Neural progenitor cell (in vitro differentiated cells): ENCODE data around the gene KRT26. TPM values are rescaled to one million over a fixed set of nuclear protein-coding genes. Genes with fewer than 3 reads are reported as not detected.

Source experiments
- DNase-seq: peaks from one replicate; pipeline ENCODE4 v3.0.0-alpha.2; 2016; ENCODE audit warnings: low spot score
- H2AFZ ChIP-seq: fragments of 200-600 bp; sonication (generic); replicated peaks from 2 replicates; pipeline ENCODE4 v1.6.1; 2016; ENCODE audit warnings: antibody characterized with exemption
- H3F3A ChIP-seq: fragments of 200-600 bp; sonication (generic); 2 replicates; pipeline ENCODE4 v1.6.1; 2016; ENCODE audit warnings: antibody characterized with exemption, low read depth
- H3K27ac ChIP-seq: fragments of 200-600 bp; sonication (generic); 2 replicates; pipeline ENCODE4 v1.5.1; 2016; ENCODE audit warnings: mild to moderate bottlenecking
- H3K27me3 ChIP-seq: fragments of 200-600 bp; sonication (generic); 2 replicates; pipeline ENCODE4 v1.6.1; 2016; ENCODE audit warnings: mild to moderate bottlenecking, moderate library complexity
- H3K36me3 ChIP-seq: fragments of 200-600 bp; sonication (generic); 2 replicates; pipeline ENCODE4 v1.5.1; 2016
- H3K4me1 ChIP-seq: fragments of 200-600 bp; sonication (generic); 2 replicates; pipeline ENCODE4 v1.6.1; 2016; ENCODE audit warnings: mixed run types
- H3K4me2 ChIP-seq: fragments of 200-600 bp; sonication (generic); 2 replicates; pipeline ENCODE4 v1.6.1; 2016
- H3K4me3 ChIP-seq: fragments of 200-600 bp; sonication (generic); 2 replicates; pipeline ENCODE4 v1.5.1; 2016
- H3K79me2 ChIP-seq: fragments of 200-600 bp; sonication (generic); 2 replicates; pipeline ENCODE4 v1.6.1; 2016; ENCODE audit warnings: low read depth
- H3K9ac ChIP-seq: fragments of 200-600 bp; sonication (generic); 2 replicates; pipeline ENCODE4 v1.6.1; 2016
- H3K9me3 ChIP-seq: fragments of 200-600 bp; sonication (generic); 2 replicates; pipeline ENCODE4 v1.5.1; 2016; ENCODE audit warnings: low read depth
- H4K20me1 ChIP-seq: fragments of 200-600 bp; sonication (generic); 2 replicates; pipeline ENCODE4 v1.6.1; 2016; ENCODE audit warnings: low read depth
- H3K27ac Mint-ChIP-seq: 3 replicates; pipeline ENCODE4 v1.8.0; 2021; ENCODE audit warnings: mixed read lengths
- H3K27me3 Mint-ChIP-seq: 2 replicates; pipeline ENCODE4 v1.8.0; 2022; ENCODE audit warnings: low read depth, mild to moderate bottlenecking, inconsistent platforms, moderate library complexity, mixed read lengths; ENCODE audit not compliant: insufficient read depth
- H3K36me3 Mint-ChIP-seq: 3 replicates; pipeline ENCODE4 v1.8.0; 2021; ENCODE audit warnings: mixed read lengths
- H3K4me1 Mint-ChIP-seq: 3 replicates; pipeline ENCODE4 v1.8.0; 2021; ENCODE audit warnings: mixed read lengths
- H3K4me3 Mint-ChIP-seq: 3 replicates; pipeline ENCODE4 v1.8.0; 2021; ENCODE audit warnings: mild to moderate bottlenecking, moderate library complexity, mixed read lengths
- H3K9me3 Mint-ChIP-seq: 3 replicates; pipeline ENCODE4 v1.8.0; 2020; ENCODE audit warnings: mixed read lengths
- CTCF ChIP-seq: fragments of 200-600 bp; sonication (generic); IDR thresholded peaks from 2 replicates; pipeline ENCODE4 v1.5.1; 2017; ENCODE audit warnings: antibody characterized with exemption, mild to moderate bottlenecking
- EZH2 ChIP-seq: fragments of 200-600 bp; sonication (generic); IDR thresholded peaks from 2 replicates; pipeline ENCODE4 v1.6.1; 2017; ENCODE audit warnings: antibody characterized with exemption, mild to moderate bottlenecking, moderate library complexity
- EZH2phosphoT487 ChIP-seq: fragments of 200-600 bp; sonication (generic); IDR thresholded peaks from 2 replicates; pipeline ENCODE4 v1.6.1; 2017; ENCODE audit warnings: antibody characterized with exemption
- total RNA-seq: library from RNA; depleted of rRNA; stranded (reverse); fragments of >200 nt; gene quantifications from 2 replicates; pipeline ENCODE4 v1.2.3, GENCODE V29; 2015; ENCODE audit warnings: low replicate concordance

Gene KRT26
- total RNA-seq, 1 donor from 2014 or later: not detected

- H3K27me3 Mint-ChIP-seq: no peaks in the 10 kb centered on the region
- TF ChIP-seq CTCF: no peak
- no peak for TF ChIP-seq EZH2phosphoT487
Observed at GRCh38 chr17:40777459-40777858, 5.5 kb upstream of the KRT26 start.

GRCh38 chr17:40775945-40776344, 3.9 kb upstream of the KRT26 start:
- Histone ChIP-seq H3K36me3 (no peaks in the 10 kb centered on the region), H4K20me1 (no peaks in the 10 kb centered on the region), H3F3A (no peaks in the 10 kb centered on the region), H3K27ac (no peak overlapping the region), H3K4me2 (no peak overlapping the region), H3K4me3 (no peak overlapping the region), H3K4me1 (no peaks in the 10 kb centered on the region), H3K9ac (no peak overlapping the region), H2AFZ (no peak overlapping the region), H3K27me3 (peaks cover 41% of the 10 kb centered on the region), H3K9me3 (no peaks in the 10 kb centered on the region), H3K79me2 (no peaks in the 10 kb centered on the region)
- no peaks in the 10 kb centered on the region for H3K4me1 Mint-ChIP-seq
- TF ChIP-seq CTCF (no peak), EZH2phosphoT487 (no peak), EZH2 (no peak)
- H3K36me3 Mint-ChIP-seq: no peaks in the 10 kb centered on the region
- peaks cover 2% of the 10 kb centered on the region for H3K9me3 Mint-ChIP-seq
- H3K27ac Mint-ChIP-seq: no peak overlapping the region
- H3K4me3 Mint-ChIP-seq: no peak overlapping the region
- no peak for DNase-seq
- peaks cover 5% of the 10 kb centered on the region for H3K27me3 Mint-ChIP-seq

More at GRCh38 chr17:40777459-40777858, 5.5 kb upstream of the KRT26 start:
- H3K4me3 ChIP-seq: no peak overlapping the region
- no peaks in the 10 kb centered on the region for H3K4me1 Mint-ChIP-seq
- no peaks in the 10 kb centered on the region for H3K4me1 ChIP-seq
- peaks cover 2% of the 10 kb centered on the region for H3K9me3 Mint-ChIP-seq
- H3K36me3 ChIP-seq: no peaks in the 10 kb centered on the region
- no peak overlapping the region for H3K4me3 Mint-ChIP-seq
- peaks cover 31% of the 10 kb centered on the region for H3K27me3 ChIP-seq
- H3K27ac Mint-ChIP-seq: no peak overlapping the region
- no peaks in the 10 kb centered on the region for H3F3A ChIP-seq
- no peak overlapping the region for H3K4me2 ChIP-seq
- H3K9ac ChIP-seq: no peak overlapping the region
- no peaks in the 10 kb centered on the region for H3K36me3 Mint-ChIP-seq
- no peak overlapping the region for H2AFZ ChIP-seq
- no peaks in the 10 kb centered on the region for H3K9me3 ChIP-seq
- H3K79me2 ChIP-seq: no peaks in the 10 kb centered on the region
- DNase-seq: no peak
- no peak overlapping the region for H3K27ac ChIP-seq
- no peaks in the 10 kb centered on the region for H4K20me1 ChIP-seq

DNA sequence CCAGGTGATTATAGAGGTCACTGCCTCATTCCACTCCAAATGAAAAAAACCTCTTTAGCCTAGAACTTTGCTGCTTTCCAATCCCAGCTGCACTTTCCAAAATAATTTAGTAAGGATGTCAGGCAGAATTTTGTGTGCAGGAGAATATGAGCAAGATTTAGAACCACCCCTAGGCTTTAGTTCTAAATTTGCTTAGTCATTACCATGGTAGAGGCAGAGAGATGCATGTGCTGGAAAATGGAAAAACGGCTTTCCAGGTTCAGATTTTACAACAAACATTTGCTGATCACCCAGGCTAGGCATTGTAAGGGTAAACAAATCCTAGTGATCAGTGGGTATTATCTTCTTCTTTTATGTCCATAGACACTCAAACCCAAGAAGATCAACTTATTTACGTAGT, 6.3 kb downstream of the KRT26 start:
- no peaks in the 10 kb centered on the region for H3K27me3 Mint-ChIP-seq

DNA sequence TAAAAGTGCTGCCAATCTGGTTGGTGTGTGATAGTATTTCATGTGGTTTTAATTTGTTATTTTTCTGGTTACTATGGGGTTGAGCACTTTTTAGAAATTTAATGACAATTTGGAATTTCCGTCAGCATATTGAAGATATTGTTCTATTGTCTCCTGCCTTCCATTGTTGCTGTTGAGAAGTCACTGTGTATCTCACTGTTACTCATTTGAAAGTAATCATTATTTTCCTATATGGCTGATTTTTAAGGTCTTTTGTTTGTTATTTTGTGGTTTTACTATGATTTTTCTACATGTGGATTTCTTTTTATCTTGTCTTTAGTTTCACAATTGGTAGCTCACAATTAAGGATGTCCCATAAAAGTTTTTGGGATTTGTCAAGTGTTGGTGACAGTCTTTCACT, 8.2 kb downstream of the KRT26 start:
- H3K4me1 Mint-ChIP-seq: no peaks in the 10 kb centered on the region
- TF ChIP-seq EZH2: no peak
- TF ChIP-seq EZH2phosphoT487: no peak
- TF ChIP-seq CTCF: no peak
- H3K9me3 Mint-ChIP-seq: peaks cover 32% of the 10 kb centered on the region

More for the DNA sequence above, 6.3 kb downstream of the KRT26 start:
- Histone ChIP-seq H3F3A (no peaks in the 10 kb centered on the region), H2AFZ (no peak overlapping the region), H3K36me3 (no peaks in the 10 kb centered on the region), H3K79me2 (no peaks in the 10 kb centered on the region), H3K27ac (no peak overlapping the region), H3K4me1 (no peaks in the 10 kb centered on the region), H3K4me3 (no peak overlapping the region), H3K27me3 (no peaks in the 10 kb centered on the region), H4K20me1 (no peaks in the 10 kb centered on the region), H3K4me2 (no peak overlapping the region), H3K9me3 (peaks cover 4% of the 10 kb centered on the region), H3K9ac (no peak overlapping the region)
- H3K36me3 Mint-ChIP-seq: no peaks in the 10 kb centered on the region
- no peak overlapping the region for H3K27ac Mint-ChIP-seq
- no peak for TF ChIP-seq EZH2phosphoT487
- no peaks in the 10 kb centered on the region for H3K4me1 Mint-ChIP-seq
- H3K4me3 Mint-ChIP-seq: no peak overlapping the region
- DNase-seq: no peak
- peaks cover 19% of the 10 kb centered on the region for H3K9me3 Mint-ChIP-seq

More for the DNA sequence above, 8.2 kb downstream of the KRT26 start:
- Histone ChIP-seq H3K4me3 (no peak overlapping the region), H3K4me1 (no peaks in the 10 kb centered on the region), H3K9ac (no peak overlapping the region), H3K27me3 (no peaks in the 10 kb centered on the region), H3K36me3 (no peaks in the 10 kb centered on the region), H3K27ac (no peak overlapping the region), H3K79me2 (no peaks in the 10 kb centered on the region), H3K9me3 (peaks cover 15% of the 10 kb centered on the region), H3F3A (no peaks in the 10 kb centered on the region), H3K4me2 (no peak overlapping the region), H4K20me1 (no peaks in the 10 kb centered on the region), H2AFZ (no peak overlapping the region)
- no peak for DNase-seq
- no peaks in the 10 kb centered on the region for H3K27me3 Mint-ChIP-seq
- H3K27ac Mint-ChIP-seq: no peak overlapping the region
- no peak overlapping the region for H3K4me3 Mint-ChIP-seq
- no peaks in the 10 kb centered on the region for H3K36me3 Mint-ChIP-seq
